ENCODE data around the gene OSMR.

GRCh38 chr5:38923661-38924451, 78.0 kb downstream of the OSMR start:
- TF ChIP-seq POLR2AphosphoS5 (IDR thresholded peaks at IDR 0.05; ENCODE audit: low read depth, low read length) (no peak), TAF1 (IDR thresholded peaks at IDR 0.05; ENCODE audit: borderline replicate concordance, insufficient read depth, low read length) (no peak), SIN3A (IDR thresholded peaks at IDR 0.05; ENCODE audit: borderline replicate concordance, insufficient read depth, low read length) (no peak), FOXP2 (optimal IDR thresholded peaks at IDR 0.05; ENCODE audit: borderline replicate concordance, extremely low read depth, extremely low read length, insufficient read depth) (no peak)
- TF ChIP-seq, protein P1, sequence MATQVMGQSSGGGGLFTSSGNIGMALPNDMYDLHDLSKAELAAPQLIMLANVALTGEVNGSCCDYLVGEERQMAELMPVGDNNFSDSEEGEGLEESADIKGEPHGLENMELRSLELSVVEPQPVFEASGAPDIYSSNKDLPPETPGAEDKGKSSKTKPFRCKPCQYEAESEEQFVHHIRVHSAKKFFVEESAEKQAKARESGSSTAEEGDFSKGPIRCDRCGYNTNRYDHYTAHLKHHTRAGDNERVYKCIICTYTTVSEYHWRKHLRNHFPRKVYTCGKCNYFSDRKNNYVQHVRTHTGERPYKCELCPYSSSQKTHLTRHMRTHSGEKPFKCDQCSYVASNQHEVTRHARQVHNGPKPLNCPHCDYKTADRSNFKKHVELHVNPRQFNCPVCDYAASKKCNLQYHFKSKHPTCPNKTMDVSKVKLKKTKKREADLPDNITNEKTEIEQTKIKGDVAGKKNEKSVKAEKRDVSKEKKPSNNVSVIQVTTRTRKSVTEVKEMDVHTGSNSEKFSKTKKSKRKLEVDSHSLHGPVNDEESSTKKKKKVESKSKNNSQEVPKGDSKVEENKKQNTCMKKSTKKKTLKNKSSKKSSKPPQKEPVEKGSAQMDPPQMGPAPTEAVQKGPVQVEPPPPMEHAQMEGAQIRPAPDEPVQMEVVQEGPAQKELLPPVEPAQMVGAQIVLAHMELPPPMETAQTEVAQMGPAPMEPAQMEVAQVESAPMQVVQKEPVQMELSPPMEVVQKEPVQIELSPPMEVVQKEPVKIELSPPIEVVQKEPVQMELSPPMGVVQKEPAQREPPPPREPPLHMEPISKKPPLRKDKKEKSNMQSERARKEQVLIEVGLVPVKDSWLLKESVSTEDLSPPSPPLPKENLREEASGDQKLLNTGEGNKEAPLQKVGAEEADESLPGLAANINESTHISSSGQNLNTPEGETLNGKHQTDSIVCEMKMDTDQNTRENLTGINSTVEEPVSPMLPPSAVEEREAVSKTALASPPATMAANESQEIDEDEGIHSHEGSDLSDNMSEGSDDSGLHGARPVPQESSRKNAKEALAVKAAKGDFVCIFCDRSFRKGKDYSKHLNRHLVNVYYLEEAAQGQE (IDR thresholded peaks at IDR 0.05; ENCODE audit: insufficient read depth in 1 of 2, low read depth in 2 of 2, low read length in 2 of 2), result no peak
